Germinal center (tissue), 1 donor: ENCODE data around the gene NUCKS1.
A peak's percentile ranks its signal among the peaks of the same experiment; 100 is the strongest.
"Not testable (repeated sequence)": the region's sequence is repeated elsewhere in the genome, so short reads cannot be mapped to it uniquely, and the experiment has no call there.

Experiments
- DNase-seq: peaks from one replicate; pipeline ENCODE4 v3.0.0; 2012; ENCODE audit warnings: mixed read lengths, low spot score

The NUCKS1 gene

GRCh38 chr1:205729945-205730610 is 19.9 kb downstream of the NUCKS1 start:
- no peak for DNase-seq

DNA sequence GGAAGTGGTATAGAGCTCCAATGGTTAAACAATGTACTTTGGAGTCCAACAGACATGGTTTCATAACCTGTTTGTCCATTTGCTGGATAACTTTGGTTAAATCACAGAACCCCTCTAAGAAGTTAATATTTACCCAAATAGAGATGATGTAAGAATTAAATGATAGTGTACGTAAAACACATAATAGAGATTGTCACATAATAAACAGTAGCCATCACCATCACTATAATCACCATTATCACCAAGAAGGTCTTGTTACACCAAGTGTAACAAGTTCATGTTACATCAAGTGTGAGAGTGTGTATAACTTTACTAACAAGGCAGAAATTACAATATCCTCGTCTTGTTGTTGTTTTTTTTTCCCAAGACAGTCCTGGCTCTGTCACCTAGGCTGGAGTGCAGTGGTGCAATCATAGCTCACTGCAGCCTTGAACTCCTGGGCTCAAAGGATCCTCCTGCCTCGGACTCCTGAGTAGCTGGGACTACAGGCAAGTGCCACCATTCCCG is 23.3 kb downstream of the NUCKS1 start:
- no peak for DNase-seq

GRCh38 chr1:205725514-205725913 is 24.5 kb downstream of the NUCKS1 start:
- no peak for DNase-seq

GRCh38 chr1:205720740-205721139 is 29.2 kb downstream of the NUCKS1 start:
- DNase-seq = not testable (repeated sequence)

DNA sequence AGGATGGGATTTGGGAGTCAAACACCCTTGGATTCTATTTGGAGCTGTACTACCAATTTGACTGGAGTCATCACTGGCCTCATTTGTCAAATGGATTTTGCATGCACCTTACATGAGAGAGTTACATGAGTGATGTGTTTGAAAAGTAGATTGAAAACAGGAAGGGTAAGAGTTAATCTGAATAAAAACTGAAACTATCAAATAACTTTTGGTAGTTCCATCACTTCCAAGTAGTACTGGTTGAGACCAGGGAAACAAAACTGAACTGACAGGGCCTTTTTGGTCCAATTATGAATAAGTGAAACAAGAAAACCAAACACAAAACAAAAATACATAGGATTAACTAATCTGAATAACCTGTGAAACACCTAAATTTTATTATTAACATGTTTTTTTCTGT is 30.2 kb downstream of the NUCKS1 start:
- no peak for DNase-seq

GRCh38 chr1:205719015-205719414 is 31.0 kb downstream of the NUCKS1 start:
- no peak for DNase-seq

GRCh38 chr1:205716371-205717132 is 33.4 kb downstream of the NUCKS1 start:
- no peak for DNase-seq

GRCh38 chr1:205715628-205716027 is 34.4 kb downstream of the NUCKS1 start:
- DNase-seq = no peak

DNA sequence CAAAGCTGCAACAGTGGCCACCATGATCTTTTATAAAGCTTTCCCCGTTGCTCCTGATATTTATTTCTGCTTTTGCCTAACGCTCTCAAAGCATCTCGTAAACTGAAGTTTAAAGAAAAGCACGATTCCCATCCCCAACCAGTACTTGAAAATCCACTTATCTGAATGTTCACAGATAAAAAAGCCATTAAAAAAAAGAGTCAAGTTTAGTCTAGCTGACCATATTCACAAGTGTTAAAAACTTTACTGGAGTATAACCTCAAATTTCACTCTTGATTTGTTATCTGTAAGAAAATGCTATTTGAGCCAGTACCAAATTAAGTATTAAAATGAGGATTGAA is 35.1 kb downstream of the NUCKS1 start:
- no peak for DNase-seq

GRCh38 chr1:205714190-205714905 is 35.6 kb downstream of the NUCKS1 start:
- no peak for DNase-seq

DNA sequence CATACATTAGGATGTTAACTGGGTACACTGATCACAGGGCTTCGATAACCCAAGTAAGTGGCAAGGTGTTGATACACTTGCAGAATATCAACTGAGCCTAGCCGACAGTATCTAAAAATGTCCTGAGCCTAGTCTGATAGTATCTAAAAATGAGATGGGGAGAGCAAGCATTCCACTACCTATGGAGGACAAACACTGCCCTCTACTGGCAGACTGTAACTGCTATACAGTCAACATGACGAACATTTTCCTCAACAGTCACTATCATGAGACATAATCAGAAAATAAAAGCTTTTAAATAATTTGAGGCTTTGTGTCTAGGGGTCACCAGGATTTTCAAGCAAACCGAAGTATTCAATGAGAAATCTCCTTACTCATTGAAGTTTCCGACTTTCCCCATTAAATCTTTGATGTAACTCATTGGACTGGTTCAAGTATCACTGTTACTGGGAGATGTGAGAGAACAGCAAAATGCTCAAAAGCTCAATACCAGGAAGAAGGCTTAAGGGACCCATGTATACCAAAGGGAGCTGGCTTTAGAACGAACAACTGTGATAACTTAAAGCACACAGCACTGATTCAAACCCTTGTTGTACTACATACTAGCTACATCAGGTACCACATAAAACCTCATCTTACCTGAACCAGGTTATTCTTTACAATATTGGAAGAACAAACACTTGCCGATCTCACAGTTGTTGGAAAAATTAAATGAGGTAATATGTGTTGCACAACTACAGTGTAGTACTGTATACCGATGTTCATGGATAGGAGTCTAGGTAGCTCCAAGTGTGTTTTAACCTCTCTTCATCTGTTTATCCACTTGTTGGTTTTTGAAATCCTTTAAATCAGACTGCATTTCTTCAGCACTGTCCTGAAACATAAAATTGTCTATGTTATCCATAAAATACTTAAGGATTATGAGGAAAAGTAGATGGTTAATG is 38.6 kb downstream of the NUCKS1 start:
- peak; percentile 65 for DNase-seq

DNA sequence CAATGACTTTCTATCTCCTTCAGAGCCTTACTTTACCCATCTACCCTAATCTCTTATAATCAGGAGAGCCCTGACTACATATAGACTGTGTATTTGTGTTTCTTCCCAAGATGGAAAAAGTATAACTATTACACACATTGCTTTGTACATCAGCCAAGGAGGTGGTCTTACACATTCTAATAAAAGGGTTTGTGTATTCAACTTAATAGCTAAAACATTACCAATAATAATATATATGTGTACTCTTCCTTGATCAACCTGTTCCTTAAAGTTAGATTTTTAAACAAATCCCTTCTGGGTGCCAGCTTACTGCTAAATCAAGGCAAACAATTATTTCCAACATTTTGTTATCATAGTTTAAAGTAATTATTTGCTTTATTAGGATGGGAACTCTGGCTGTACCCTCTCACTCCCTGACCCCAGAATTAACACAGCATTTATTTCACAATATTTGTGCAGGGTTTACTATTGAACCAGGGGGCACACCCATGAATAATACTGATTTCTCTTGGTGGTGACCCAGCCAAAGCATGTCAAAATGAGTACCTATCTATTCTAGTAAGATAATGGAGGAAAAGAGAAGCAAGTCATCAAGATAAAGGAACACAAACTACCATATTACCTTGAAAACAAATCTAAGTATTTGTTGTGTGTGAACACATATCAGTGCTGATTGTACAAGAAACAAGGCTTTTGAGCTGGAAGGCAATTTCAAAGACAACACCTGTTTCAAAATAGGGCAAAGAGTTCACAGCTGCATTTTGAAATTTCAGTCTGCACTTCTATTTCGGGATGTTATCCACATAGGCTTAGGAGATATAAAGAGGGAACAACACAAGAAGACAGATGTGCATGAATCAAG is 39.5 kb downstream of the NUCKS1 start:
- no peak for DNase-seq

GRCh38 chr1:205709640-205710039 is 40.3 kb downstream of the NUCKS1 start:
- no peak for DNase-seq

- no peak for DNase-seq
These were observed 41.0 kb downstream of the NUCKS1 start for GRCh38 chr1:205709059-205709398.

GRCh38 chr1:205706601-205707502 is 43.1 kb downstream of the NUCKS1 start:
- no peak for DNase-seq

- DNase-seq = no peak
These were observed 45.1 kb downstream of the NUCKS1 start for GRCh38 chr1:205704903-205705302.

- DNase-seq = no peak
These were observed 46.9 kb downstream of the NUCKS1 start for GRCh38 chr1:205703072-205703471.

DNA sequence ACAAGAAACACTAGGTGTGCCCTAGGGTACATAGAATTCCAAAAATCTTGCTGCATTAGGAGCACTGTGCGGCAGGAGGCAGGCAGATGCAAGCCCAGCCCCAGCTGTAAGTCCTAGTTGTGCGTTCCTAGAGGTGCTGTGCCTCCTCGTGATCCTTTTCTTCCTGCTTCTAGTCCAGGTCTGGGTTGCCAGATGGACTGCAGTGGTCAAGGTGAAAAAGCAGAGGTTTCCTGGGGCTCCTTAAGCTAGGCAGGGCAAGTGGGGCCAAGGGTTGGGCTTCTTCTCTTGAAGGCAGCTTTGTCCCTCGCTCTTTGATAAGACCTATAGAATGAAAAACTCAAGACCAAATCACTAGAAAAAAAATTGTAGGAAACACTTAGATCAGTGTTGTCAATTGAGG is 48.1 kb downstream of the NUCKS1 start:
- DNase-seq = no peak

DNA sequence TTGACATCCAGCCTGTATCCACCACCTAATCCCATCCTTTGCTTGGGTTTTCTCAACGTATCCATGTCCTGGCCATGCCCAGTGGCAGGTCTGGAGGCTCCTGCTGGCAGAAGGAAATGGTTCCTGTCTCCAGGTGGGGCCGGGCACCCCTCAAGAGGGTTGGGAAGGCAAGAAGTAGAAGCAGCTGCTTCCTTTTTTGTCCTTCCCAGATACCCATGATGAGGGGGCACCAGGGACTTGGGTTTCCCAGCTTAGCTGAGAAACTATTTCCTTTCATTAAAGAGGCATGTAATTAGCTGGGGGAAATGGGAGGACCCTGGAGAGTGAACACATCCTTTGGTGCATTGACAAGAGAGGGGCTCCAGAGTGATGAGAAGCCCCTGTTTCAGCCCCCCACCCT is 48.6 kb downstream of the NUCKS1 start:
- no peak for DNase-seq

DNA sequence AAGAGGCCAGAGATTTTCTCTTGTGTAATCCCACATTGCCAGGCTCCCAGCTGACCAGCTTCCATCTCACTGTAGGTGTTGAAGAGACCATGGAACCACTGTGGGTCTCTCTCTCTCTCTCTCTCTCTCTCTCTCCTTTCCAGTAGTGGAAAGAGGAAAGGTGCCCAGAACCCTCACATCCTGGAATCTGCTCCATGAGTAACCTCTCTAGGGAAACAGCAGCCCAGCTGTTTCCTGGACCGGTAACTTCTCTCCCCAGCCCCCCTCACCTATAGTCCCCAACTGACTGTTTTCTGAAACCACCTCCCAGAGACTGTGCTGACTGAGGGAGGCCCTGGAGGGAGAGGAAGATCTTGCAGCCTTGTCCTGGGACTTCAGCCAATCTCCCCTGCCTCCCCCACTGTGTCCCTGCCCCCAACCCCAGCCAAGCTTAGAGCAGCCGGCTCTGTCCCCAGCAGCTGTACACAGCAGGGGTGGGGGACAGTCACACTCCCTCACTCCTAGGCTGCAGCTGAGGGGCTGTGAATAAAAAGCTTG is 49.0 kb downstream of the NUCKS1 start:
- no peak for DNase-seq
